Astrocyte (in vitro differentiated cells and primary cell): ENCODE results near the gene CD207.
A peak's percentile ranks its signal among the peaks of the same experiment; 100 is the strongest.

Experiments used
- CTCF ChIP-seq: IDR thresholded peaks from 2 replicates; pipeline ENCODE4 v1.5.1; 2011; ENCODE audit warnings: low read depth, mild to moderate bottlenecking, inconsistent platforms, low read length, moderate library complexity; ENCODE audit not compliant: insufficient read depth
- EZH2 ChIP-seq: IDR thresholded peaks from 2 replicates; pipeline ENCODE4 v1.6.1; 2012; ENCODE audit warnings: mild to moderate bottlenecking, low read length, inconsistent platforms; ENCODE audit not compliant: insufficient read depth

- TF ChIP-seq CTCF = peak; percentile 53
- no peak for TF ChIP-seq EZH2
Measured at GRCh38 chr2:70789304-70790135, 46.1 kb downstream of the CD207 start.
